Liver (tissue), 3 donors: Measurements from ENCODE around the gene TSGA10IP.

Experiments
- TF ChIP-seq, protein P1 (sequence below): IDR thresholded peaks from 2 replicates; pipeline ENCODE4 v1.6.1; 2016; ENCODE audit warnings: antibody characterized with exemption
- TF ChIP-seq, protein P2 (sequence below): IDR thresholded peaks from 2 replicates; pipeline ENCODE4 v1.6.1; 2016; ENCODE audit warnings: antibody characterized with exemption
- TF ChIP-seq, protein P3 (sequence below): fragments of 150-350 bp; IDR thresholded peaks from 2 replicates; pipeline ENCODE4 v1.5.1; 2017; ENCODE audit warnings: improper control_type of control experiment, low read depth, low read length; ENCODE audit not compliant: missing input control
- donor health status: healthy.
- donor health status: healthy.

DNA sequence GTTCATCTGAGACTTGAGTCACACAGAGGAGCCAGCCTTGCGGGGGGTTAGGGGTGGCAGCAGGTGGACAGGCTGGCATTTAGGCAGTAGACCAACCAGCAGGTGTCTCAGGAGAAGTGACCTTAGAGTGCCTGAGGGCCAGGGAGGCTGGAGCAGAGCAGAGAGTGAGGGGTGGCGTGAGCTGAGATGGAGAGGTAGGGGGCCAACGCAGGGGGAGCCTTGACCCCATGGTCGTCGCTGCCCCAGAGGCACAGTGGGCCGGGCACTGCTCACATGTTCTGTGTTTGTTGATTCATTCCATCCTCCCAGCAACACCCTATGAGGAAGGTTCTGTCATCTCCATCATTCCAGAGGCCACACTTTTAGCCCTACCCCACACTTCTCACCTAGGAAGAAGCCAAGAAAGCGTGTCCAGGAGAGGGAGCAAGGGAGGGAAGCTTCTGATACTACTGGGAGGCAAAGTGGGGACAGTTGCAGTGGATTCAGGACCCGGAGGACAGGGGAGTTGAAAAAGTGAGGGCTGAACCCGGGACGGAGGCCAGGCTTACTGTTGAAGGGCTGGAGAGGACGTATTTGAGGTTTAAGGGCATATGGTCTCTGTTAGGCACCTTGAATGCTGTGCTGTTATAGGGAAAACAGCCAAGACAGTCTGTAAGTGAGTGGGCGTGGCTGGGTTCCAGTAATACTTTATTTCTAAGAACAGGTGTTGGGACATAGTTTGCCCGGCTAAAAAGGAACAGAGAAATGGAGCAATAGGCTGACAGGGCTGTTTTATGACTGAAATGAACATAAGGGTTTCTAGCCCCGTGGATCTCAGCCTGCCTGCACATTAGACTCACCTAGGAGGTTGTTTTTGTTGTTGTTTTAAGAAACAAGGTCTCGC is 23.6 kb downstream of the TSGA10IP start:
- TF ChIP-seq, protein P1, sequence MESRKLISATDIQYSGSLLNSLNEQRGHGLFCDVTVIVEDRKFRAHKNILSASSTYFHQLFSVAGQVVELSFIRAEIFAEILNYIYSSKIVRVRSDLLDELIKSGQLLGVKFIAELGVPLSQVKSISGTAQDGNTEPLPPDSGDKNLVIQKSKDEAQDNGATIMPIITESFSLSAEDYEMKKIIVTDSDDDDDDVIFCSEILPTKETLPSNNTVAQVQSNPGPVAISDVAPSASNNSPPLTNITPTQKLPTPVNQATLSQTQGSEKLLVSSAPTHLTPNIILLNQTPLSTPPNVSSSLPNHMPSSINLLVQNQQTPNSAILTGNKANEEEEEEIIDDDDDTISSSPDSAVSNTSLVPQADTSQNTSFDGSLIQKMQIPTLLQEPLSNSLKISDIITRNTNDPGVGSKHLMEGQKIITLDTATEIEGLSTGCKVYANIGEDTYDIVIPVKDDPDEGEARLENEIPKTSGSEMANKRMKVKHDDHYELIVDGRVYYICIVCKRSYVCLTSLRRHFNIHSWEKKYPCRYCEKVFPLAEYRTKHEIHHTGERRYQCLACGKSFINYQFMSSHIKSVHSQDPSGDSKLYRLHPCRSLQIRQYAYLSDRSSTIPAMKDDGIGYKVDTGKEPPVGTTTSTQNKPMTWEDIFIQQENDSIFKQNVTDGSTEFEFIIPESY: no peak
- TF ChIP-seq, protein P2, sequence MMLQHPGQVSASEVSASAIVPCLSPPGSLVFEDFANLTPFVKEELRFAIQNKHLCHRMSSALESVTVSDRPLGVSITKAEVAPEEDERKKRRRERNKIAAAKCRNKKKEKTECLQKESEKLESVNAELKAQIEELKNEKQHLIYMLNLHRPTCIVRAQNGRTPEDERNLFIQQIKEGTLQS: no peak
- TF ChIP-seq, protein P3, sequence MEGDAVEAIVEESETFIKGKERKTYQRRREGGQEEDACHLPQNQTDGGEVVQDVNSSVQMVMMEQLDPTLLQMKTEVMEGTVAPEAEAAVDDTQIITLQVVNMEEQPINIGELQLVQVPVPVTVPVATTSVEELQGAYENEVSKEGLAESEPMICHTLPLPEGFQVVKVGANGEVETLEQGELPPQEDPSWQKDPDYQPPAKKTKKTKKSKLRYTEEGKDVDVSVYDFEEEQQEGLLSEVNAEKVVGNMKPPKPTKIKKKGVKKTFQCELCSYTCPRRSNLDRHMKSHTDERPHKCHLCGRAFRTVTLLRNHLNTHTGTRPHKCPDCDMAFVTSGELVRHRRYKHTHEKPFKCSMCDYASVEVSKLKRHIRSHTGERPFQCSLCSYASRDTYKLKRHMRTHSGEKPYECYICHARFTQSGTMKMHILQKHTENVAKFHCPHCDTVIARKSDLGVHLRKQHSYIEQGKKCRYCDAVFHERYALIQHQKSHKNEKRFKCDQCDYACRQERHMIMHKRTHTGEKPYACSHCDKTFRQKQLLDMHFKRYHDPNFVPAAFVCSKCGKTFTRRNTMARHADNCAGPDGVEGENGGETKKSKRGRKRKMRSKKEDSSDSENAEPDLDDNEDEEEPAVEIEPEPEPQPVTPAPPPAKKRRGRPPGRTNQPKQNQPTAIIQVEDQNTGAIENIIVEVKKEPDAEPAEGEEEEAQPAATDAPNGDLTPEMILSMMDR: no peak
